ENCODE data around the gene DHRS13.

The DHRS13 gene

GRCh38 chr17:28891201-28891600, 11.7 kb downstream of the DHRS13 start:
- Histone ChIP-seq H3K9me3 (ENCODE audit: control insufficient read depth in 1 of 2, low read length in 2 of 2) (no peaks in the 10 kb centered on the region), H3K4me3 (ENCODE audit: low read depth in 1 of 2, low read length in 2 of 2) (no peak overlapping the region), H3K4me1 (ENCODE audit: control insufficient read depth in 1 of 2, insufficient read depth in 2 of 2, low read length in 2 of 2) (peaks cover 4 to 10% of the 10 kb centered on the region in 2 donors), H3K27me3 (ENCODE audit: low read depth, low read length) (no peaks in the 10 kb centered on the region), H3K27ac (ENCODE audit: low read length) (no peak overlapping the region), H3K36me3 (ENCODE audit: control insufficient read depth in 1 of 2, insufficient read depth in 2 of 2, low read length in 2 of 2) (peaks cover 9 to 18% of the 10 kb centered on the region in 2 donors)

- no peaks in the 10 kb centered on the region for H3K9me3 ChIP-seq (ENCODE audit: control insufficient read depth in 1 of 2, low read length in 2 of 2)
- H3K4me3 ChIP-seq (ENCODE audit: low read depth in 1 of 2, low read length in 2 of 2): no peak overlapping the region
- no peaks in the 10 kb centered on the region for H3K27me3 ChIP-seq (ENCODE audit: low read depth, low read length)
- peaks cover 16 to 30% of the 10 kb centered on the region in 2 donors for H3K36me3 ChIP-seq (ENCODE audit: control insufficient read depth in 1 of 2, insufficient read depth in 2 of 2, low read length in 2 of 2)
- no peak overlapping the region for H3K27ac ChIP-seq (ENCODE audit: low read length)
- H3K4me1 ChIP-seq (ENCODE audit: control insufficient read depth in 1 of 2, insufficient read depth in 2 of 2, low read length in 2 of 2): no peaks in the 10 kb centered on the region
Measured at GRCh38 chr17:28889996-28890395, 12.9 kb downstream of the DHRS13 start.

GRCh38 chr17:28888832-28889231, 14.0 kb downstream of the DHRS13 start:
- Histone ChIP-seq H3K4me1 (ENCODE audit: control insufficient read depth in 1 of 2, insufficient read depth in 2 of 2, low read length in 2 of 2) (no peaks in the 10 kb centered on the region), H3K36me3 (ENCODE audit: control insufficient read depth in 1 of 2, insufficient read depth in 2 of 2, low read length in 2 of 2) (peaks cover 19 to 42% of the 10 kb centered on the region in 2 donors), H3K27me3 (ENCODE audit: low read depth, low read length) (no peaks in the 10 kb centered on the region)

GRCh38 chr17:28887871-28888471, 14.9 kb downstream of the DHRS13 start:
- Histone ChIP-seq H3K27me3 (ENCODE audit: low read depth, low read length) (no peaks in the 10 kb centered on the region), H3K4me1 (ENCODE audit: control insufficient read depth in 1 of 2, insufficient read depth in 2 of 2, low read length in 2 of 2) (no peaks in the 10 kb centered on the region), H3K36me3 (ENCODE audit: control insufficient read depth in 1 of 2, insufficient read depth in 2 of 2, low read length in 2 of 2) (peaks cover 19 to 49% of the 10 kb centered on the region in 2 donors), H3K27ac (ENCODE audit: low read length) (no peak overlapping the region), H3K9me3 (ENCODE audit: control insufficient read depth in 1 of 2, low read length in 2 of 2) (no peaks in the 10 kb centered on the region), H3K4me3 (ENCODE audit: low read depth in 1 of 2, low read length in 2 of 2) (no peak overlapping the region)

More at GRCh38 chr17:28888832-28889231, 14.0 kb downstream of the DHRS13 start:
- Histone ChIP-seq H3K4me3 (ENCODE audit: low read depth in 1 of 2, low read length in 2 of 2) (no peak overlapping the region), H3K9me3 (ENCODE audit: control insufficient read depth in 1 of 2, low read length in 2 of 2) (no peaks in the 10 kb centered on the region), H3K27ac (ENCODE audit: low read length) (no peak overlapping the region)

GRCh38 chr17:28885951-28886350, 16.9 kb downstream of the DHRS13 start:
- H3K4me3 ChIP-seq (ENCODE audit: low read depth in 1 of 2, low read length in 2 of 2): no peak overlapping the region
- no peak overlapping the region for H3K27ac ChIP-seq (ENCODE audit: low read length)
- H3K27me3 ChIP-seq (ENCODE audit: low read depth, low read length): no peaks in the 10 kb centered on the region
- H3K9me3 ChIP-seq (ENCODE audit: control insufficient read depth in 1 of 2, low read length in 2 of 2): no peaks in the 10 kb centered on the region
- no peaks in the 10 kb centered on the region for H3K4me1 ChIP-seq (ENCODE audit: control insufficient read depth in 1 of 2, insufficient read depth in 2 of 2, low read length in 2 of 2)
- H3K36me3 ChIP-seq (ENCODE audit: control insufficient read depth in 1 of 2, insufficient read depth in 2 of 2, low read length in 2 of 2): peaks cover 31 to 70% of the 10 kb centered on the region in 2 donors

- Histone ChIP-seq H3K9me3 (ENCODE audit: control insufficient read depth in 1 of 2, low read length in 2 of 2) (no peaks in the 10 kb centered on the region), H3K27ac (ENCODE audit: low read length) (no peak overlapping the region), H3K4me3 (ENCODE audit: low read depth in 1 of 2, low read length in 2 of 2) (no peak overlapping the region), H3K4me1 (ENCODE audit: control insufficient read depth in 1 of 2, insufficient read depth in 2 of 2, low read length in 2 of 2) (no peaks in the 10 kb centered on the region), H3K27me3 (ENCODE audit: low read depth, low read length) (no peaks in the 10 kb centered on the region), H3K36me3 (ENCODE audit: control insufficient read depth in 1 of 2, insufficient read depth in 2 of 2, low read length in 2 of 2) (peaks cover 37 to 75% of the 10 kb centered on the region in 2 donors)
Measured at GRCh38 chr17:28885363-28885762, 17.5 kb downstream of the DHRS13 start.

- H3K36me3 ChIP-seq (ENCODE audit: control insufficient read depth in 1 of 2, insufficient read depth in 2 of 2, low read length in 2 of 2): peaks cover 49 to 88% of the 10 kb centered on the region in 2 donors
- H3K9me3 ChIP-seq (ENCODE audit: control insufficient read depth in 1 of 2, low read length in 2 of 2): no peaks in the 10 kb centered on the region
- no peaks in the 10 kb centered on the region for H3K27me3 ChIP-seq (ENCODE audit: low read depth, low read length)
- no peak overlapping the region for H3K27ac ChIP-seq (ENCODE audit: low read length)
- H3K4me1 ChIP-seq (ENCODE audit: control insufficient read depth in 1 of 2, insufficient read depth in 2 of 2, low read length in 2 of 2): no peaks in the 10 kb centered on the region
- no peak overlapping the region for H3K4me3 ChIP-seq (ENCODE audit: low read depth in 1 of 2, low read length in 2 of 2)
Measured at GRCh38 chr17:28883967-28884702, 18.7 kb downstream of the DHRS13 start.

- peaks cover 56 to 81% of the 10 kb centered on the region in 2 donors for H3K36me3 ChIP-seq (ENCODE audit: control insufficient read depth in 1 of 2, insufficient read depth in 2 of 2, low read length in 2 of 2)
- no peaks in the 10 kb centered on the region for H3K27me3 ChIP-seq (ENCODE audit: low read depth, low read length)
- H3K27ac ChIP-seq (ENCODE audit: low read length): no peak overlapping the region
- H3K4me3 ChIP-seq (ENCODE audit: low read depth in 1 of 2, low read length in 2 of 2): no peak overlapping the region
- H3K4me1 ChIP-seq (ENCODE audit: control insufficient read depth in 1 of 2, insufficient read depth in 2 of 2, low read length in 2 of 2): no peaks in the 10 kb centered on the region
- H3K9me3 ChIP-seq (ENCODE audit: control insufficient read depth in 1 of 2, low read length in 2 of 2): no peaks in the 10 kb centered on the region
Measured at GRCh38 chr17:28882154-28882895, 20.6 kb downstream of the DHRS13 start.

GRCh38 chr17:28881533-28882056, 21.3 kb downstream of the DHRS13 start:
- no peak overlapping the region for H3K27ac ChIP-seq (ENCODE audit: low read length)
- H3K36me3 ChIP-seq (ENCODE audit: control insufficient read depth in 1 of 2, insufficient read depth in 2 of 2, low read length in 2 of 2): peaks cover 56 to 76% of the 10 kb centered on the region in 2 donors
- no peak overlapping the region for H3K4me3 ChIP-seq (ENCODE audit: low read depth in 1 of 2, low read length in 2 of 2)

GRCh38 chr17:28880572-28880945, 22.3 kb downstream of the DHRS13 start:
- H3K36me3 ChIP-seq (ENCODE audit: control insufficient read depth in 1 of 2, insufficient read depth in 2 of 2, low read length in 2 of 2): peaks cover 55 to 65% of the 10 kb centered on the region in 2 donors

More at GRCh38 chr17:28881533-28882056, 21.3 kb downstream of the DHRS13 start:
- H3K4me1 ChIP-seq (ENCODE audit: control insufficient read depth in 1 of 2, insufficient read depth in 2 of 2, low read length in 2 of 2): no peaks in the 10 kb centered on the region
- no peaks in the 10 kb centered on the region for H3K27me3 ChIP-seq (ENCODE audit: low read depth, low read length)
- no peaks in the 10 kb centered on the region for H3K9me3 ChIP-seq (ENCODE audit: control insufficient read depth in 1 of 2, low read length in 2 of 2)

GRCh38 chr17:28879886-28880571, 22.9 kb downstream of the DHRS13 start:
- peaks cover 49 to 60% of the 10 kb centered on the region in 2 donors for H3K36me3 ChIP-seq (ENCODE audit: control insufficient read depth in 1 of 2, insufficient read depth in 2 of 2, low read length in 2 of 2)
- H3K9me3 ChIP-seq (ENCODE audit: control insufficient read depth in 1 of 2, low read length in 2 of 2): no peaks in the 10 kb centered on the region

More at GRCh38 chr17:28880572-28880945, 22.3 kb downstream of the DHRS13 start:
- no peak overlapping the region for H3K4me3 ChIP-seq (ENCODE audit: low read depth in 1 of 2, low read length in 2 of 2)
- H3K27ac ChIP-seq (ENCODE audit: low read length): no peak overlapping the region
- H3K9me3 ChIP-seq (ENCODE audit: control insufficient read depth in 1 of 2, low read length in 2 of 2): no peaks in the 10 kb centered on the region
- H3K27me3 ChIP-seq (ENCODE audit: low read depth, low read length): no peaks in the 10 kb centered on the region
- H3K4me1 ChIP-seq (ENCODE audit: control insufficient read depth in 1 of 2, insufficient read depth in 2 of 2, low read length in 2 of 2): no peaks in the 10 kb centered on the region

More at GRCh38 chr17:28879886-28880571, 22.9 kb downstream of the DHRS13 start:
- Histone ChIP-seq H3K4me1 (ENCODE audit: control insufficient read depth in 1 of 2, insufficient read depth in 2 of 2, low read length in 2 of 2) (no peaks in the 10 kb centered on the region), H3K27me3 (ENCODE audit: low read depth, low read length) (no peaks in the 10 kb centered on the region), H3K27ac (ENCODE audit: low read length) (no peak overlapping the region), H3K4me3 (ENCODE audit: low read depth in 1 of 2, low read length in 2 of 2) (no peak overlapping the region)

Measured in muscle layer of duodenum (tissue), 2 donors.